ENCODE data around the gene FRMD1.

FRMD1 gene

GRCh38 chr6:168095716-168096250 is 16.8 kb upstream of the FRMD1 start:
- DNase-seq (ENCODE audit: low read depth, low spot score): no peak

GRCh38 chr6:168095171-168095691 is 16.2 kb upstream of the FRMD1 start:
- DNase-seq (ENCODE audit: low read depth, low spot score): no peak

GRCh38 chr6:168093634-168094033 is 14.6 kb upstream of the FRMD1 start:
- DNase-seq (ENCODE audit: low read depth, low spot score): no peak

- no peak for DNase-seq (ENCODE audit: low read depth, low spot score)
Measured at GRCh38 chr6:168093071-168093505, 14.1 kb upstream of the FRMD1 start.

- DNase-seq (ENCODE audit: low read depth, low spot score): no peak
Measured at GRCh38 chr6:168092541-168092940, 13.5 kb upstream of the FRMD1 start.

- DNase-seq (ENCODE audit: low read depth, low spot score): no peak
Measured at GRCh38 chr6:168091381-168092264, 12.6 kb upstream of the FRMD1 start.

GRCh38 chr6:168090706-168091105 is 11.7 kb upstream of the FRMD1 start:
- no peak for DNase-seq (ENCODE audit: low read depth, low spot score)

- no peak for DNase-seq (ENCODE audit: low read depth, low spot score)
Measured at GRCh38 chr6:168090064-168090690, 11.2 kb upstream of the FRMD1 start.

- no peak for DNase-seq (ENCODE audit: low read depth, low spot score)
Measured at GRCh38 chr6:168089186-168090063, 10.4 kb upstream of the FRMD1 start.

- no peak for DNase-seq (ENCODE audit: low read depth, low spot score)
Measured at GRCh38 chr6:168088161-168089053, 9.4 kb upstream of the FRMD1 start.

- no peak for DNase-seq (ENCODE audit: low read depth, low spot score)
Measured at GRCh38 chr6:168087436-168088160, 8.6 kb upstream of the FRMD1 start.

GRCh38 chr6:168086616-168087015 is 7.6 kb upstream of the FRMD1 start:
- no peak for DNase-seq (ENCODE audit: low read depth, low spot score)

GRCh38 chr6:168086066-168086465 is 7.1 kb upstream of the FRMD1 start:
- no peak for DNase-seq (ENCODE audit: low read depth, low spot score)

- DNase-seq (ENCODE audit: low read depth, low spot score): no peak
Measured at GRCh38 chr6:168084465-168085160, 5.6 kb upstream of the FRMD1 start.

- DNase-seq (ENCODE audit: low read depth, low spot score): no peak
Measured at GRCh38 chr6:168083514-168083885, 4.5 kb upstream of the FRMD1 start.

- DNase-seq (ENCODE audit: low read depth, low spot score): no peak
Measured at GRCh38 chr6:168082860-168083513, 4.0 kb upstream of the FRMD1 start.

- no peak for DNase-seq (ENCODE audit: low read depth, low spot score)
Measured at GRCh38 chr6:168081858-168082546, 3.0 kb upstream of the FRMD1 start.

Measured in brain pericyte (primary cell).